ENCODE results near the gene THSD7A.

The THSD7A gene

GRCh38 chr7:11471255-11471654 lies 360.7 kb downstream of the THSD7A start:
- H3K9ac ChIP-seq = no peak overlapping the region
- no peaks in the 10 kb centered on the region for H3K9me3 ChIP-seq (ENCODE audit: control insufficient read depth, low read length)
- no peaks in the 10 kb centered on the region for H3K79me2 ChIP-seq
- H3K4me3 ChIP-seq (ENCODE audit: low read depth, low read length) = no peak overlapping the region
- H3K4me2 ChIP-seq (ENCODE audit: low read length) = no peak overlapping the region
- no peaks in the 10 kb centered on the region for H3K36me3 ChIP-seq (ENCODE audit: control insufficient read depth, insufficient read depth, low read length)
- H2AFZ ChIP-seq = no peak overlapping the region
- H3K4me1 ChIP-seq = no peaks in the 10 kb centered on the region
- TF ChIP-seq, protein P1, sequence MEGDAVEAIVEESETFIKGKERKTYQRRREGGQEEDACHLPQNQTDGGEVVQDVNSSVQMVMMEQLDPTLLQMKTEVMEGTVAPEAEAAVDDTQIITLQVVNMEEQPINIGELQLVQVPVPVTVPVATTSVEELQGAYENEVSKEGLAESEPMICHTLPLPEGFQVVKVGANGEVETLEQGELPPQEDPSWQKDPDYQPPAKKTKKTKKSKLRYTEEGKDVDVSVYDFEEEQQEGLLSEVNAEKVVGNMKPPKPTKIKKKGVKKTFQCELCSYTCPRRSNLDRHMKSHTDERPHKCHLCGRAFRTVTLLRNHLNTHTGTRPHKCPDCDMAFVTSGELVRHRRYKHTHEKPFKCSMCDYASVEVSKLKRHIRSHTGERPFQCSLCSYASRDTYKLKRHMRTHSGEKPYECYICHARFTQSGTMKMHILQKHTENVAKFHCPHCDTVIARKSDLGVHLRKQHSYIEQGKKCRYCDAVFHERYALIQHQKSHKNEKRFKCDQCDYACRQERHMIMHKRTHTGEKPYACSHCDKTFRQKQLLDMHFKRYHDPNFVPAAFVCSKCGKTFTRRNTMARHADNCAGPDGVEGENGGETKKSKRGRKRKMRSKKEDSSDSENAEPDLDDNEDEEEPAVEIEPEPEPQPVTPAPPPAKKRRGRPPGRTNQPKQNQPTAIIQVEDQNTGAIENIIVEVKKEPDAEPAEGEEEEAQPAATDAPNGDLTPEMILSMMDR (IDR thresholded peaks at IDR 0.05) = no peak
- H3K27me3 ChIP-seq (ENCODE audit: control insufficient read depth, insufficient read depth, low read length) = no peaks in the 10 kb centered on the region
- no peak overlapping the region for H3K27ac ChIP-seq

- H3K9me3 ChIP-seq (ENCODE audit: control insufficient read depth, low read length) = no peaks in the 10 kb centered on the region
- H2AFZ ChIP-seq = no peak overlapping the region
- no peak overlapping the region for H3K27ac ChIP-seq
- H3K27me3 ChIP-seq (ENCODE audit: control insufficient read depth, insufficient read depth, low read length) = no peaks in the 10 kb centered on the region
- TF ChIP-seq, protein P1 (IDR thresholded peaks at IDR 0.05) = no peak
- no peak overlapping the region for H3K9ac ChIP-seq
- no peaks in the 10 kb centered on the region for H3K4me1 ChIP-seq
- H3K36me3 ChIP-seq (ENCODE audit: control insufficient read depth, insufficient read depth, low read length) = no peaks in the 10 kb centered on the region
- no peaks in the 10 kb centered on the region for H3K79me2 ChIP-seq
- no peak overlapping the region for H3K4me2 ChIP-seq (ENCODE audit: low read length)
- no peak overlapping the region for H3K4me3 ChIP-seq (ENCODE audit: low read depth, low read length)
These were observed 362.8 kb downstream of the THSD7A start for GRCh38 chr7:11469028-11469745.

GRCh38 chr7:11466517-11467105 lies 365.4 kb downstream of the THSD7A start:
- H3K4me1 ChIP-seq = no peaks in the 10 kb centered on the region
- H3K9me3 ChIP-seq (ENCODE audit: control insufficient read depth, low read length) = no peaks in the 10 kb centered on the region
- TF ChIP-seq, protein P1 (IDR thresholded peaks at IDR 0.05) = no peak
- no peak overlapping the region for H3K9ac ChIP-seq
- no peak overlapping the region for H3K4me2 ChIP-seq (ENCODE audit: low read length)
- no peaks in the 10 kb centered on the region for H3K36me3 ChIP-seq (ENCODE audit: control insufficient read depth, insufficient read depth, low read length)
- H3K4me3 ChIP-seq (ENCODE audit: low read depth, low read length) = no peak overlapping the region
- H3K27me3 ChIP-seq (ENCODE audit: control insufficient read depth, insufficient read depth, low read length) = no peaks in the 10 kb centered on the region
- H2AFZ ChIP-seq = no peak overlapping the region
- H3K79me2 ChIP-seq = no peaks in the 10 kb centered on the region
- H3K27ac ChIP-seq = no peak overlapping the region

DNA sequence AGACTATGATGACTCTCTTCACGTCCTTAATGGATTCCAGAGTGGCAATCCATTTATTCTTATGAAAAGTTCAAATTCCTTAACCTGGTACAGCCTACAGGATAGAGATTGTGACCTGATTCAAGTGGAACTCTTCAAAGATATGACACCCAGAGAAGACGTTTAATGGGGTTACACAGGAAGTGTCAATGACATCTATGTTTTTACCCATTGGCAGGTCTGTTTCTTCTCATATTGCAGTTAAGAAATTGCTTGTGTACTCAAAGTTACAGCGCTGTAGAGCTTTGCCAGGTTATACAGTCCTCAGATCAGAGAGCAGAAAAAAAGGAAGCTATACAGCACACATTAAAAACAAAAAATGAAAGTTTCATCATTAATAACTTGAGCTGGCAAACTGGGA lies 367.4 kb downstream of the THSD7A start:
- Histone ChIP-seq H2AFZ (no peak overlapping the region), H3K9ac (no peak overlapping the region), H3K27me3 (ENCODE audit: control insufficient read depth, insufficient read depth, low read length) (no peaks in the 10 kb centered on the region), H3K4me2 (ENCODE audit: low read length) (no peak overlapping the region), H3K79me2 (no peaks in the 10 kb centered on the region), H3K27ac (no peak overlapping the region), H3K4me1 (no peaks in the 10 kb centered on the region), H3K9me3 (ENCODE audit: control insufficient read depth, low read length) (no peaks in the 10 kb centered on the region), H3K4me3 (ENCODE audit: low read depth, low read length) (no peak overlapping the region), H3K36me3 (ENCODE audit: control insufficient read depth, insufficient read depth, low read length) (no peaks in the 10 kb centered on the region)
- TF ChIP-seq, protein P1 (IDR thresholded peaks at IDR 0.05) = no peak

GRCh38 chr7:11461946-11462345 lies 370.1 kb downstream of the THSD7A start:
- Histone ChIP-seq H3K36me3 (ENCODE audit: control insufficient read depth, insufficient read depth, low read length) (no peaks in the 10 kb centered on the region), H3K27ac (no peak overlapping the region), H3K4me1 (no peaks in the 10 kb centered on the region), H3K79me2 (no peaks in the 10 kb centered on the region), H3K9ac (no peak overlapping the region), H2AFZ (no peak overlapping the region), H3K9me3 (ENCODE audit: control insufficient read depth, low read length) (no peaks in the 10 kb centered on the region), H3K4me3 (ENCODE audit: low read depth, low read length) (no peak overlapping the region), H3K27me3 (ENCODE audit: control insufficient read depth, insufficient read depth, low read length) (no peaks in the 10 kb centered on the region), H3K4me2 (ENCODE audit: low read length) (no peak overlapping the region)
- TF ChIP-seq, protein P1 (IDR thresholded peaks at IDR 0.05) = no peak

Data from parathyroid adenoma (tissue), 2 donors.